Fibroblast of the conjunctiva (primary cell): Measurements from ENCODE around the gene DYNC2I2.
"Not testable (repeated sequence)": the region's sequence is repeated elsewhere in the genome, so short reads cannot be mapped to it uniquely, and the experiment has no call there.

ENCODE experiments used
- DNase-seq: peaks from one replicate; pipeline ENCODE4 v3.0.0-alpha.2; 2010; ENCODE audit warnings: low read depth

The DYNC2I2 gene

GRCh38 chr9:128615571-128615970 is 41.1 kb downstream of the DYNC2I2 start:
- DNase-seq = no peak

DNA sequence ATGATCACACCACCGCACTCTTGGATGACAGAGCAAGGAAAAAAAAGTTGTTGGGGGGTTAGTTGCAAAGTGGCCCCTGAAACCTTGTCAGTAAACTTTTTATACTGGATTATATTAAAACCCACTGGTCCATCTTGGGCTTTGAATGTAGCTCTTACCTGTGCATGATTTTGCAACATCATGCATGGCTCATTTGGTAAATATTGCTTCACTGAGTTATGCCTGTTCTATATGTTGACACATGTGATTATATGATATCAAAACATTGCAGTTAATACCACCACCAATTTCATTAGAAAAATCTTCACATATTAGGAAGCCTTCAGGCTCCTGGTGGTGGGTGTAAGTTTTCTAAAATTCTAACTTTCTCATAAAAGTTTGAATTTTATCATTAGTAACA is 41.9 kb downstream of the DYNC2I2 start:
- DNase-seq = no peak

DNA sequence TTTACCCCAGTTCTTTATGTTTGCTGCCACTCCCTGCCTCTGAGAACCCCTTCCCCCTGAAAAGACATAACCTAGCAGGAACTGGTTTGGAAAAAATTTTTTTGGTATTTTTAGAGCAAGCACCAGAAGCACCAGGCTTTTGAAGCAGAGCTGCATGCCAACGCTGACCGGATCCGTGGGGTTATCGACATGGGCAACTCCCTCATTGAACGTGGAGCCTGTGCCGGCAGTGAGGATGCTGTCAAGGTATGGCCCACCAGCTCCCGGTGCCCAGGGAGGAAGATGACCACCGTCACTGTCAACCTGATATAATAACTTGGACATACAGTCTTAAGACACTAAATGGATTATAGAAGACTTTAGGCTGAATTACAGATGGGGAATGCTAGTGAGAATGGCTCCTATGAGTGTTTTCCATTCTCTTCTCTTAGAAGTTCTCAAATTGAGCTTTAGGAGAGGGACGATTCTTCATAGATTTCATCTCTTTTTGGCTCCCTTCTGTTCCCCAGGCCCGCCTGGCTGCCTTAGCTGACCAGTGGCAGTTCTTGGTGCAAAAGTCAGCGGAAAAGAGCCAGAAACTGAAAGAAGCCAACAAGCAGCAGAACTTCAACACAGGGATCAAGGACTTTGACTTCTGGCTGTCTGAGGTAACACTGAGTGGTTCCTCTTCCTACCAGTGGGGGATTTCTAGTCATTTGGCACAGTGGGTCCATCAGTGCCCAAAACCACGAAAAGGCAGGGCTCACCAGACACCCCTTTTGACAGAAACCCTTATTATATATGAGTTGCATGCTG is 44.9 kb downstream of the DYNC2I2 start:
- DNase-seq = no peak

DNA sequence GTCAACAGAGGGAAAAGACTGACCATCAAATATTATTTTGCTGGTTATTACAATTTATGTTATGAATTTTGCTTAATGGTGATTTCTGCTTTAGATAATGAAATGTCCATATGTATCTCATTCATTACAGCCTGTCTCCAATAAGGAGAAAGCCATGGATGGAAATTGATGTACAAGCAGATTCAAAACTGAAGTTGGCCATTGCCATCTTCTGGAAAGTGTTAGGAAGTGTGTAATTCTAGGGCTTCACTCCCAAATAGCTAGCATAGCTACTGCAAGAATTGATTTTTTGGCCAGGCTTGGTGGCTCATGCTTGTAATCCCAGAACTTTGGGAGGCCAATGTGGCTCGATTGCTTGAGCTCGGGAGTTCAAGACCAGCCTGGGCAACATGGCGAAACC is 45.8 kb downstream of the DYNC2I2 start:
- DNase-seq = no peak

- DNase-seq = peak; percentile 49
Observed at GRCh38 chr9:128607642-128608350, 48.9 kb downstream of the DYNC2I2 start.

GRCh38 chr9:128603697-128604096 is 53.0 kb downstream of the DYNC2I2 start:
- no peak for DNase-seq

- no peak for DNase-seq
Observed at GRCh38 chr9:128600099-128600498, 56.5 kb downstream of the DYNC2I2 start.

- DNase-seq = no peak
Observed at GRCh38 chr9:128595471-128595870, 61.2 kb downstream of the DYNC2I2 start.

GRCh38 chr9:128593856-128594255 is 62.8 kb downstream of the DYNC2I2 start:
- DNase-seq = no peak

- DNase-seq = no peak
Observed at GRCh38 chr9:128593039-128593438, 63.6 kb downstream of the DYNC2I2 start.

DNA sequence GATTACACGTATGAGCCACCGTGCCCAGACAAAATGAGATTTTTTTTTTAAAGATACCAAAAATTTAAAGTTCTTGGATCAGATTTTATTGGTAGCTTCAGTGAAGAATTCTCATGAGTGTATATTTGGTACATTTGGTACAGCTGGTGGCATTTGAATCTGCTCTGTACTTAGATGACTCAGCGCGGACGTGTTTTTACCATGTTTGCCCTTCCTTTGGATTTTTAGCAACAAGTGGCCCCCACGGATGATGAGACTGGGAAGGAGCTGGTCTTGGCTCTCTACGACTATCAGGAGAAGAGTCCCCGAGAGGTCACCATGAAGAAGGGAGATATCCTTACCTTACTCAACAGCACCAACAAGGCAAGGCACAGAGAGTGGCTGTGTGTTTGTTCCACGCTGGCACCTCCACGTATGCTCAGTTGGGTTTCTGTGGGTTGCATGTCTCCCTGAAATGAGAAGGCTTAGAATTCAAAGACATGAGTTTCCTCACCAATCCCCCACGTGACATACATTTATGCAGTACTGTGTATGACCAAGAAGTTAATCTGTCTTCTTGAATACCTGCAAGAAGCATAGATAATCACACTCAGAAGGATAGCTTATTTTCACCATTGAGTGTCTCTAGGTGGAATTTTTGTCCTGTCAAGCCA is 67.9 kb downstream of the DYNC2I2 start:
- DNase-seq = no peak

DNA sequence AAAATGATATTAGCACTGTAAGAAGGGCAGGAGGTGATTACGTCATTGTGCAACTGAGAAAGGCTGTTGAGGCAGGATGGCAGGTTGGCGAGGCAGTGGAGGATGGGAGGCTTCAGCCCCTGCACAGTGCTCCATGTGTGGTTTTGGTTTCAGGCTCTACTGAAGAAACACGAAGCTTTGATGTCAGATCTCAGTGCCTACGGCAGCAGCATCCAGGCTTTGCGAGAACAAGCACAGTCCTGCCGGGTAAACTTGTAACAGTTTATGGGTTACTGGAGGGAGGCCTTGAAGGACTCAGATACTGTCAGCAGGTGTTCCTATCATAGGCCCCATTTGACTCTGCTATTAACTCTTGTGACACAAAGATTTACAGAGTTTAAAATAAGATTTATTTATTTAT is 69.2 kb downstream of the DYNC2I2 start:
- no peak for DNase-seq

DNA sequence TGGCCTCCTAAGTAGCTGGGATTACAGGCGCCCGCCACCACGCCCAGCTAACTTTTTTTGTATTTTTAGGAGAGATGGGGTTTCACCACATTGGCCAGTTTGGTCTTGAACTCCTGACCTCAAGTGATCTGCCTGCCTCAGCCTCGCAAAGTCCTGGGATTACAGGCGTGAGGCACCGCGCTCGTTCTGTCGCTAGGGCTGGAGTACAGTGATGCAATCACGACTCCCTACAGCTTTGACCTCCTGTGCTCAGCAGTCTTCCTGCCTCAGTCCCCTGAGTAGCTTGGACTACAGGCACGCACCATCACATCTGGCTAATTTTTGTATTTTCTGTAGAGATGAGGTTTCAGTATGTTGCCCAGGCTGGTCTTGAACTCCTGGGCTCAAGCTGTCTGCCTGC is 69.7 kb downstream of the DYNC2I2 start:
- not testable (repeated sequence) for DNase-seq

GRCh38 chr9:128585155-128585554 is 71.5 kb downstream of the DYNC2I2 start:
- not testable (repeated sequence) for DNase-seq
